ENCODE measurements around the gene AIFM3. TPM values are rescaled to one million over a fixed set of nuclear protein-coding genes. Genes with fewer than 3 reads are reported as not detected.

AIFM3 gene, protein sequence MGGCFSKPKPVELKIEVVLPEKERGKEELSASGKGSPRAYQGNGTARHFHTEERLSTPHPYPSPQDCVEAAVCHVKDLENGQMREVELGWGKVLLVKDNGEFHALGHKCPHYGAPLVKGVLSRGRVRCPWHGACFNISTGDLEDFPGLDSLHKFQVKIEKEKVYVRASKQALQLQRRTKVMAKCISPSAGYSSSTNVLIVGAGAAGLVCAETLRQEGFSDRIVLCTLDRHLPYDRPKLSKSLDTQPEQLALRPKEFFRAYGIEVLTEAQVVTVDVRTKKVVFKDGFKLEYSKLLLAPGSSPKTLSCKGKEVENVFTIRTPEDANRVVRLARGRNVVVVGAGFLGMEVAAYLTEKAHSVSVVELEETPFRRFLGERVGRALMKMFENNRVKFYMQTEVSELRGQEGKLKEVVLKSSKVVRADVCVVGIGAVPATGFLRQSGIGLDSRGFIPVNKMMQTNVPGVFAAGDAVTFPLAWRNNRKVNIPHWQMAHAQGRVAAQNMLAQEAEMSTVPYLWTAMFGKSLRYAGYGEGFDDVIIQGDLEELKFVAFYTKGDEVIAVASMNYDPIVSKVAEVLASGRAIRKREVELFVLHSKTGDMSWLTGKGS
- polyA plus RNA-seq, result 3.2 TPM
- long read RNA-seq, donor 1, result 0 reads
- long read RNA-seq, donor 2, result 0 reads
- long read RNA-seq, donor 3, result 0 reads
- long read RNA-seq, donor 4, result 0 reads
- long read RNA-seq, donor 5, result 0 reads
- long read RNA-seq, donor 6, result 0 reads
- long read RNA-seq, donor 7, result 0 reads
- long read RNA-seq, donor 8, result 0 reads
- long read RNA-seq, donor 9, result 0 reads
- long read RNA-seq, donor 10, result 0 reads
- long read RNA-seq, donor 11, result 0 reads

DNA sequence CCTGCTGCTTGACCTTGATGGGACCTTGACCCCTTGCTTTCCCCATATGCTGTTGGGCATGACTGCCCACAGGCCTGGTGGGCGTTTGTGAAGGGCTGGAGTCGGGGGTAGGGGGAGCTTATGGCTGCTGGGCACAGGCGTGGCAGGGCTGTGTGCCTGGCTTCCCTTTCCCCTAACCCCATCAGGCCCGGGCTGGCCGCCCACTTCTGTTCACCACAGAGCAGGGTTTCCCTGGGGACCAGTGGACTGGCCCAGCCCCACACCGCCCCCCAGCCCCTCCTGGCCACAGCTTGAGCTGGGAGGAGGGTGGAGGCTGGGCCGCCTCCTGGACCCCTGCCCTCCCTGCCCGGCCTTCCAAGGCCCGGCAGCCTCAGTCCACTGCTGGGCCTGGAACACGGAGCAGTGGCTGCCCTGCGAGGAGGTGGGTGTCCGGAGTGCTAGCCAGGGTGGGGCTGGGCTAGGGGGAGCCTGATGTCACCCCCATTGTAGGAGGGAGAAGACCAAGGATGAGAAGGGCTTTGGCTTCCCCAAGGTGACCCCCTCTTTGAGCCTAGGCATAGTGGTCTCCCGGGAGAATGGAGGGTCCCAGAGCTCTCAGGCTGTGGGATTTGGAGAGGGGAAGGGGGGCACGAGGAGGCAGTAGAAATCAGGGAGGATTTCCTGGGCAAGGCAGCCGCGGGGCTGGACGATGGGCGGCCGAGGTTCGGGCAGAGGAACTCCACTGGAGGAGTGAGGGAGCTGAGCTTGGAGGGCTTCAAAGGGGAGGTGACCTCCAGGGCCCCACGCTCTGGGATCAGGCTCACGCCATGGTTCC, at the start of gene AIFM3:
Gene AIFM3 (plus strand): TSS at position 373 of the 814 bp plus-strand sequence. CDS start 690 bp downstream, outside the sequence.
- no CpG with 5 or more reads among the region's 22 CpGs for WGBS (ENCODE audit: insufficient coverage, low lambda C conversion rate)
- Histone ChIP-seq H3K9me3 (ENCODE audit: control insufficient read depth, low read depth, low read length) (peaks cover 3% of the 10 kb centered on the region), H3K27ac (ENCODE audit: low read length) (no peak within 1 kb of the TSS), H3K4me3 (ENCODE audit: low read length) (no peak within 1 kb of the TSS), H3K4me1 (ENCODE audit: control insufficient read depth, insufficient read depth, low read length) (peaks cover 7% of the 10 kb centered on the region), H3K36me3 (ENCODE audit: control insufficient read depth, insufficient read depth, low read length) (no peaks in the 10 kb centered on the region), H3K27me3 (ENCODE audit: control insufficient read depth, insufficient read depth, low read length) (peaks cover 10% of the 10 kb centered on the region)
- no peak for DNase-seq

DNA sequence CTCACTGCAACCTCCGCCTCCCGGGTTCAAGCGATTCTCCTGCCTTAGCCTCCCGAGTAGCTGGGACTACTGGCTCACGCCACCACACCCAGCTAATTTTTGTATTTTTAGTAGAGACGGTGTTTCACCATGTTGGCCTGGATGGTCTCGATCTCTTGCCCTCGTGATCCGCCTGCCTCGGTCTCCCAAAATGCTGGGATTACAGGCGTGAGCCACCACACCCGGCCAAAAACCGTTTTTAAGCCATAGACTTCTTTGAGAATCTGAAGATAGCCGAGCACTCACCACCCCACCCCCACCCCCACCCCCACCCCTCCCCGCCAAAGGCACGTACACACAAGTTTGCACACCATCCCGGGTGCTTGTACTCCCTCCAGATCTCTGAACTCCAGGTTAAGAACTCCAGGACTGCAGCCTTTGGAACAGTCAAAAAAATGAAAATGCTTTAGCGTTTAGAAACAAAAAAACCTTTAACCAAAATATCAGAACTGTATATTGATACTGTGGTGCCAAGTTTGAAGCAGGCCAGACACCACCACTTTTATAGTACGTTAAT, 48.3 kb upstream of the AIFM3 start:
- H3K27ac ChIP-seq (ENCODE audit: low read length), result peak overlapping the region; percentile 97
- peak overlapping the region; percentile 99 for H3K4me3 ChIP-seq (ENCODE audit: low read length)
- WGBS (ENCODE audit: insufficient coverage, low lambda C conversion rate), result no CpG with 5 or more reads among the region's 19 CpGs
- no peaks in the 10 kb centered on the region for H3K36me3 ChIP-seq (ENCODE audit: control insufficient read depth, insufficient read depth, low read length)
- DNase-seq, result no peak
- no peaks in the 10 kb centered on the region for H3K27me3 ChIP-seq (ENCODE audit: control insufficient read depth, insufficient read depth, low read length)
- H3K9me3 ChIP-seq (ENCODE audit: control insufficient read depth, low read depth, low read length), result no peaks in the 10 kb centered on the region
- peaks cover 12% of the 10 kb centered on the region for H3K4me1 ChIP-seq (ENCODE audit: control insufficient read depth, insufficient read depth, low read length)

DNA sequence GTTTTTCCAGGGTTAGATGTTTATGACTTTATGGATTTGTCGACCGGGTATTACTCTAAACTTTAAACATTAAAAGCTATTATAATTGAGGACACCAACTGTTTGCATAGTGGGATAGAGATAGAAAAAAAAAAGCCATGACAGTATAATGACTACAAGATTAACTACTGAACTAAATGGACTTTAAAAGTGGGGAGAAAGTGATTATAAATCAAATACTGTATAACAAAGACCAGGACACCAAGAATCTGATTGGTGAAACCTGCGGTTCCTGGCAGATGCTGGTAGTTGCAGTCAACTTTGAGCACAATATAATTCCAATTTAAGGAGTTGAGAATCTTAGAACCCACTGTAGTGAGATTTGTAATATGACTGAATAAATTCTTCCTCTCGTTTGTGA, 47.3 kb upstream of the AIFM3 start:
- no CpG with 5 or more reads among the region's 4 CpGs for WGBS (ENCODE audit: insufficient coverage, low lambda C conversion rate)
- H3K27ac ChIP-seq (ENCODE audit: low read length), result peak overlapping the region; percentile 97

GRCh38 chr22:20920881-20921203, 46.2 kb upstream of the AIFM3 start:
- peak overlapping the region; percentile 97 for H3K27ac ChIP-seq (ENCODE audit: low read length)

More for the DNA sequence above, 47.3 kb upstream of the AIFM3 start:
- H3K27me3 ChIP-seq (ENCODE audit: control insufficient read depth, insufficient read depth, low read length), result no peaks in the 10 kb centered on the region
- DNase-seq, result peak in 1 of 2 donors; percentile 39
- no peaks in the 10 kb centered on the region for H3K9me3 ChIP-seq (ENCODE audit: control insufficient read depth, low read depth, low read length)
- peaks cover 12% of the 10 kb centered on the region for H3K4me1 ChIP-seq (ENCODE audit: control insufficient read depth, insufficient read depth, low read length)
- H3K4me3 ChIP-seq (ENCODE audit: low read length), result peak overlapping the region; percentile 99
- H3K36me3 ChIP-seq (ENCODE audit: control insufficient read depth, insufficient read depth, low read length), result peaks cover 3% of the 10 kb centered on the region

GRCh38 chr22:20922141-20922751, 44.8 kb upstream of the AIFM3 start:
- Histone ChIP-seq H3K4me1 (ENCODE audit: control insufficient read depth, insufficient read depth, low read length) (peaks cover 8% of the 10 kb centered on the region), H3K27ac (ENCODE audit: low read length) (no peak overlapping the region), H3K36me3 (ENCODE audit: control insufficient read depth, insufficient read depth, low read length) (peaks cover 3% of the 10 kb centered on the region)

More at GRCh38 chr22:20920881-20921203, 46.2 kb upstream of the AIFM3 start:
- no CpG with 5 or more reads among the region's 3 CpGs for WGBS (ENCODE audit: insufficient coverage, low lambda C conversion rate)
- H3K4me1 ChIP-seq (ENCODE audit: control insufficient read depth, insufficient read depth, low read length), result peaks cover 8% of the 10 kb centered on the region
- H3K4me3 ChIP-seq (ENCODE audit: low read length), result peak overlapping the region; percentile 99
- peaks cover 3% of the 10 kb centered on the region for H3K36me3 ChIP-seq (ENCODE audit: control insufficient read depth, insufficient read depth, low read length)
- H3K27me3 ChIP-seq (ENCODE audit: control insufficient read depth, insufficient read depth, low read length), result no peaks in the 10 kb centered on the region
- DNase-seq, result no peak
- H3K9me3 ChIP-seq (ENCODE audit: control insufficient read depth, low read depth, low read length), result no peaks in the 10 kb centered on the region

DNA sequence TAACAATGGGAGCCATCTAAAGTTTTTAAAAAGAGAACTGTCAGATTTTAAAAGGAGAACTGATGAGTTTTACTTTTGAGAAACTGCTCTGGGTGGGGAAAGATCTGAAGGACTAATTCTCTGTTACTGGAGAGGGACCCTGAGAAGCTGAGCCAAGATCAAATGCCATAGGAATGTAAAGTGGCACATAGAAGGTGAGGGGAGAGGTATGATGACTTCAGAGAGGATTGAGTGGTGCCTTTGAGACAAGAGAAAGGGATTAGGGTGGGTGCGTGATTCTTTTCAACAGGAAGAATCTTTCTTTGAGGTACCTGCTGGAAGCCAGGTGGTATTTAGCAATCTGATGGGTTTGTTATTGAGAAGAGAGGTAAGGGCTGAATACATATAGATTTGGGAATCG, 40.8 kb upstream of the AIFM3 start:
- H3K27ac ChIP-seq (ENCODE audit: low read length), result no peak overlapping the region
- peaks cover 6% of the 10 kb centered on the region for H3K36me3 ChIP-seq (ENCODE audit: control insufficient read depth, insufficient read depth, low read length)
- H3K4me1 ChIP-seq (ENCODE audit: control insufficient read depth, insufficient read depth, low read length), result peaks cover 3% of the 10 kb centered on the region
- 100% methylated on average over 2 of the region's 2 CpGs for WGBS (ENCODE audit: insufficient coverage, low lambda C conversion rate)
- H3K27me3 ChIP-seq (ENCODE audit: control insufficient read depth, insufficient read depth, low read length), result no peaks in the 10 kb centered on the region
- H3K4me3 ChIP-seq (ENCODE audit: low read length), result no peak overlapping the region
- H3K9me3 ChIP-seq (ENCODE audit: control insufficient read depth, low read depth, low read length), result no peaks in the 10 kb centered on the region
- no peak for DNase-seq

More at GRCh38 chr22:20922141-20922751, 44.8 kb upstream of the AIFM3 start:
- Histone ChIP-seq H3K27me3 (ENCODE audit: control insufficient read depth, insufficient read depth, low read length) (no peaks in the 10 kb centered on the region), H3K9me3 (ENCODE audit: control insufficient read depth, low read depth, low read length) (no peaks in the 10 kb centered on the region), H3K4me3 (ENCODE audit: low read length) (no peak overlapping the region)
- WGBS (ENCODE audit: insufficient coverage, low lambda C conversion rate), result no CpG with 5 or more reads among the region's 3 CpGs
- no peak for DNase-seq

- no peak overlapping the region for H3K27ac ChIP-seq (ENCODE audit: low read length)
- H3K36me3 ChIP-seq (ENCODE audit: control insufficient read depth, insufficient read depth, low read length), result peaks cover 8% of the 10 kb centered on the region
- H3K4me3 ChIP-seq (ENCODE audit: low read length), result no peak overlapping the region
- 82% methylated on average over 2 of the region's 4 CpGs for WGBS (ENCODE audit: insufficient coverage, low lambda C conversion rate)
- no peaks in the 10 kb centered on the region for H3K27me3 ChIP-seq (ENCODE audit: control insufficient read depth, insufficient read depth, low read length)
- no peak for DNase-seq
- no peaks in the 10 kb centered on the region for H3K9me3 ChIP-seq (ENCODE audit: control insufficient read depth, low read depth, low read length)
- H3K4me1 ChIP-seq (ENCODE audit: control insufficient read depth, insufficient read depth, low read length), result no peaks in the 10 kb centered on the region
These were observed 39.0 kb upstream of the AIFM3 start for GRCh38 chr22:20927940-20928572.

GRCh38 chr22:20928573-20928967, 38.5 kb upstream of the AIFM3 start:
- WGBS (ENCODE audit: insufficient coverage, low lambda C conversion rate), result no CpG with 5 or more reads among the region's 4 CpGs
- Histone ChIP-seq H3K4me1 (ENCODE audit: control insufficient read depth, insufficient read depth, low read length) (no peaks in the 10 kb centered on the region), H3K36me3 (ENCODE audit: control insufficient read depth, insufficient read depth, low read length) (peaks cover 9% of the 10 kb centered on the region), H3K27ac (ENCODE audit: low read length) (no peak overlapping the region), H3K27me3 (ENCODE audit: control insufficient read depth, insufficient read depth, low read length) (no peaks in the 10 kb centered on the region), H3K9me3 (ENCODE audit: control insufficient read depth, low read depth, low read length) (no peaks in the 10 kb centered on the region), H3K4me3 (ENCODE audit: low read length) (no peak overlapping the region)
- DNase-seq, result no peak

DNA sequence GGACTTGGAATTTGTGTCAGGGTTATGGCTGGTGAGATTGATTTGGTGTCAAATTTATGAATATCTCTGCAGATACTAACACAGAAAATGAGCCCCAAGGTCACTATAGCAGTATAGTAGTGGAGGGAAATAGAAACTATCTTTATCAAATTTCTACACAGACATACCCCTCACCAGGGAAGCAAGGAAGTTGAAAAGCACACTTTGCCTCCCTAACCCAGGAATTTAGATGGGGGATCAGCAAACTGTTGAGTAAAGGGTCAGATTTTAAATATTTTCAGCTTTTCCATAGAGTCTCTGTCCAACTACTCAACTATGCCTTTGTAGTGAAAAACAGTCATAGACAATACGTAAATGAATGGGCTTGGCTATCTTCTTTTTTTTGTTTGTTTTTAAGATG, 37.1 kb upstream of the AIFM3 start:
- H3K36me3 ChIP-seq (ENCODE audit: control insufficient read depth, insufficient read depth, low read length), result peaks cover 17% of the 10 kb centered on the region

More for the DNA sequence above, 37.1 kb upstream of the AIFM3 start:
- Histone ChIP-seq H3K27ac (ENCODE audit: low read length) (no peak overlapping the region), H3K9me3 (ENCODE audit: control insufficient read depth, low read depth, low read length) (no peaks in the 10 kb centered on the region), H3K4me3 (ENCODE audit: low read length) (no peak overlapping the region), H3K27me3 (ENCODE audit: control insufficient read depth, insufficient read depth, low read length) (no peaks in the 10 kb centered on the region), H3K4me1 (ENCODE audit: control insufficient read depth, insufficient read depth, low read length) (no peaks in the 10 kb centered on the region)
- 100% methylated on average over 1 of the region's 1 CpG for WGBS (ENCODE audit: insufficient coverage, low lambda C conversion rate)
- no peak for DNase-seq

All from large intestine (tissue), 12 donors.